Thyroid gland (tissue), 4 donors: ENCODE measurements around the gene DPYD. TPM values are rescaled to one million over a fixed set of nuclear protein-coding genes. Genes with fewer than 3 reads are reported as not detected.

Experiments
- DNase-seq, 2 donors: peaks; one replicate each; pipeline ENCODE4 v3.0.0-alpha.2; 2019
- H3K27ac ChIP-seq, 3 donors: fragments of 200-600 bp; sonication (generic); 1 replicate in 2 of 3; 2 replicates in 1 of 3; pipeline ENCODE4 v1.5.1; 2016 to 2019; ENCODE audit warnings: mild to moderate bottlenecking in 1 of 3, moderate library complexity in 1 of 3
- H3K27me3 ChIP-seq: fragments of 200-600 bp; sonication (generic); one replicate; pipeline ENCODE4 v1.5.1; 2019
- H3K36me3 ChIP-seq, 2 donors: fragments of 200-600 bp; sonication (generic); one replicate each; pipeline ENCODE4 v1.5.1; 2016 to 2019
- H3K4me1 ChIP-seq, 2 donors: fragments of 200-600 bp; sonication (generic); one replicate each; pipeline ENCODE4 v1.5.1; 2017 to 2019
- H3K4me3 ChIP-seq, 3 donors: fragments of 200-600 bp; sonication (generic); replicated peaks in 1 of 3; 1 replicate in 2 of 3; 2 replicates in 1 of 3; pipeline ENCODE4 v1.5.1; 2016; ENCODE audit warnings: mild to moderate bottlenecking in 1 of 3
- H3K9me3 ChIP-seq: fragments of 200-600 bp; sonication (generic); one replicate; pipeline ENCODE4 v1.5.1; 2017
- CTCF ChIP-seq, 6 experiments: fragments of 200-600 bp in 3 of 6; fragments of 450-650 bp in 3 of 6; sonication (generic) in 3 of 6; IDR thresholded peaks; one replicate each; pipeline ENCODE4 v1.5.1; 2016 to 2019; ENCODE audit warnings: antibody characterized with exemption in 6 of 6, mild to moderate bottlenecking in 2 of 6, inconsistent platforms in 1 of 6, moderate library complexity in 1 of 6
- POLR2A ChIP-seq, 2 donors: fragments of 450-650 bp; IDR thresholded peaks; one replicate each; pipeline ENCODE4 v1.6.1; 2017; ENCODE audit warnings: antibody characterized with exemption in 2 of 2, mild to moderate bottlenecking in 2 of 2, moderate library complexity in 1 of 2
- whole genome bisulfite sequencing, 2 donors: methylation state at CpG; one replicate each; pipeline ENCODE4 v1.1.5; 2017; 5-methylcytosine and 5-hydroxymethylcytosine counted together
- intact Hi-C: fragments of 100-400 bp; cut with DNase I; formaldehyde crosslinking; loops from one replicate; pipeline ENCODE4 v1.15.1; 2023
- total RNA-seq, 4 donors: library from RNA; depleted of rRNA; stranded (reverse); fragments of >200 nt; gene quantifications; one replicate each; pipeline ENCODE4 v1.2.3, GENCODE V29; 2016

DPYD gene
- total RNA-seq, 4 donors from 2014 or later, result 27.3 to 54.0 (median 39.5) TPM

- no peaks in the 10 kb centered on the region for H3K36me3 ChIP-seq
- intact Hi-C loops, result no loop called here
- H3K4me3 ChIP-seq, result peak overlapping the region; percentile 34 to 76 (median 56)
- H3K9me3 ChIP-seq, result no peaks in the 10 kb centered on the region
- H3K27ac ChIP-seq, result peak overlapping the region; percentile 73 to 91 (median 90)
- WGBS, 2 donors, result 1 to 2% methylated on average over 16 to 19 of the region's 24 CpGs
- no peaks in the 10 kb centered on the region for H3K27me3 ChIP-seq
- TF ChIP-seq POLR2A (IDR thresholded peaks at IDR 0.05) (no peak), CTCF (IDR thresholded peaks at IDR 0.05) (no peak)
- H3K4me1 ChIP-seq, result peaks cover 0 to 6% of the 10 kb centered on the region in 2 donors
- no peak for DNase-seq
Observed at GRCh38 chr1:97920276-97920831, 480 bp downstream of the DPYD start.

GRCh38 chr1:97919585-97920261, 1.1 kb downstream of the DPYD start:
- WGBS, 2 donors, result 25 to 30% methylated on average over 6 of the region's 6 CpGs
- H3K27ac ChIP-seq, result peak overlapping the region in 2 of 3 donors; percentile 73 to 91
- intact Hi-C loops, result no loop called here

GRCh38 chr1:97918961-97919360, 1.9 kb downstream of the DPYD start:
- Histone ChIP-seq H3K36me3 (no peaks in the 10 kb centered on the region), H3K27me3 (no peaks in the 10 kb centered on the region), H3K4me1 (peaks cover 0 to 6% of the 10 kb centered on the region in 2 donors), H3K9me3 (no peaks in the 10 kb centered on the region), H3K27ac (no peak overlapping the region), H3K4me3 (no peak overlapping the region)
- 75 to 82% methylated on average over 1 of the region's 1 CpG for WGBS, 2 donors
- no peak for TF ChIP-seq POLR2A (IDR thresholded peaks at IDR 0.05)
- no peak for TF ChIP-seq CTCF (IDR thresholded peaks at IDR 0.05)
- DNase-seq, result no peak
- intact Hi-C loops, result no loop called here

More at GRCh38 chr1:97919585-97920261, 1.1 kb downstream of the DPYD start:
- Histone ChIP-seq H3K27me3 (no peaks in the 10 kb centered on the region), H3K9me3 (no peaks in the 10 kb centered on the region), H3K4me3 (peak overlapping the region in 2 of 3 donors; percentile 34 to 76), H3K4me1 (peaks cover 0 to 6% of the 10 kb centered on the region in 2 donors), H3K36me3 (no peaks in the 10 kb centered on the region)
- TF ChIP-seq POLR2A (IDR thresholded peaks at IDR 0.05) (no peak), CTCF (IDR thresholded peaks at IDR 0.05) (no peak)
- DNase-seq, result no peak

GRCh38 chr1:97913506-97914139, 7.2 kb downstream of the DPYD start:
- no peak for DNase-seq
- TF ChIP-seq POLR2A (IDR thresholded peaks at IDR 0.05) (no peak), CTCF (IDR thresholded peaks at IDR 0.05) (no peak)
- no peak overlapping the region for H3K27ac ChIP-seq
- H3K9me3 ChIP-seq, result no peaks in the 10 kb centered on the region
- H3K27me3 ChIP-seq, result no peaks in the 10 kb centered on the region
- H3K4me1 ChIP-seq, result no peaks in the 10 kb centered on the region
- intact Hi-C loops, result no loop called here
- H3K36me3 ChIP-seq, result no peaks in the 10 kb centered on the region
- H3K4me3 ChIP-seq, result no peak overlapping the region
- 84 to 88% methylated on average over 3 of the region's 3 CpGs for WGBS, 2 donors
